K562 (cell line): ENCODE results near the gene NACC1. TPM values are rescaled to one million over a fixed set of nuclear protein-coding genes. Genes with fewer than 3 reads are reported as not detected.

Experiments used
- CEBPG ChIP-seq, 3 experiments: fragments of 200-800 bp in 1 of 3; sonication (Bioruptor generic) in 1 of 3; sonication (generic) in 1 of 3; formaldehyde crosslinking in 1 of 3; IDR thresholded peaks in 2 of 3; conservative IDR thresholded peaks in 1 of 3; 2 replicates each; pipeline versions ENCODE4 v1.6.1 to v1.8.0; 2016 to 2022; ENCODE audit warnings: missing compliant biosample characterization in 2 of 3, missing genetic modification characterization in 2 of 3, mild to moderate bottlenecking in 1 of 3, missing genetic modification reagents in 1 of 3
- CHD7 ChIP-seq: fragments of 200-600 bp; sonication (generic); IDR thresholded peaks from one replicate; pipeline ENCODE4 v1.6.1; 2012; ENCODE audit warnings: mild to moderate bottlenecking, low read depth, low read length, inconsistent platforms
- ETV5 ChIP-seq: sonication (generic); formaldehyde crosslinking; IDR thresholded peaks from 2 replicates; pipeline ENCODE4 v1.4.0; 2020; ENCODE audit warnings: low read depth, mild to moderate bottlenecking, missing genetic modification reagents
- FOXA1 ChIP-seq: fragments of 450-650 bp; IDR thresholded peaks from 2 replicates; pipeline ENCODE4 v1.6.1; 2016; ENCODE audit warnings: mild to moderate bottlenecking, borderline replicate concordance
- GATA2 ChIP-seq: sonication (generic); formaldehyde crosslinking; IDR thresholded peaks from 2 replicates; pipeline ENCODE4 v1.4.0; 2020; ENCODE audit warnings: mild to moderate bottlenecking, missing genetic modification reagents
- HNRNPLL ChIP-seq: fragments of 200-400 bp; formaldehyde crosslinking; IDR thresholded peaks from 2 replicates; pipeline ENCODE4 v1.6.1; 2017; ENCODE audit warnings: low read length, low read depth, mild to moderate bottlenecking; ENCODE audit not compliant: poor library complexity, severe bottlenecking
- KDM1A ChIP-seq, 2 experiments: fragments of 450-650 bp; IDR thresholded peaks; 2 replicates each; pipeline ENCODE4 v1.6.1; 2016; ENCODE audit warnings: mild to moderate bottlenecking in 2 of 2
- MLX ChIP-seq, 2 experiments: fragments of 450-650 bp in 1 of 2; sonication (generic) in 1 of 2; formaldehyde crosslinking; conservative IDR thresholded peaks; 2 replicates each; pipeline versions ENCODE4 v1.4.0 to v1.8.1; 2020 to 2022; ENCODE audit warnings: mild to moderate bottlenecking in 1 of 2, missing genetic modification reagents in 1 of 2
- PPARD ChIP-seq: fragments of 250-450 bp; sonication (Bioruptor Pico); IDR thresholded peaks from 2 replicates; pipeline ENCODE4 v1.8.0; 2022; ENCODE audit warnings: inconsistent platforms, mild to moderate bottlenecking, moderate library complexity
- SIN3B ChIP-seq: fragments of 450-650 bp; IDR thresholded peaks from 2 replicates; pipeline ENCODE4 v1.6.1; 2017; ENCODE audit warnings: low read depth, mild to moderate bottlenecking, moderate library complexity
- ZNF23 ChIP-seq: fragments of 250-450 bp; sonication (Bioruptor Pico); IDR thresholded peaks from 2 replicates; pipeline ENCODE4 v1.4.0; 2020; ENCODE audit warnings: mild to moderate bottlenecking
- ZNF395 ChIP-seq: fragments of 200-800 bp; sonication (Bioruptor generic); IDR thresholded peaks from 2 replicates; pipeline ENCODE4 v1.6.1; 2017; ENCODE audit warnings: missing genetic modification characterization, missing compliant biosample characterization
- polyA plus RNA-seq, 8 experiments: library from polyadenylated mRNA; depleted of rRNA in 4 of 8; stranded (reverse) in 5 of 8; unstranded in 3 of 8; fragments of >200 nt; fragmentation: Nextera tagmentation in 2 of 8; fragmentation: Illumina TruSeq in 1 of 8; extraction: Ambion mirVana in 2 of 8; extraction: Trizol in 1 of 8; gene quantifications; 2 replicates each; pipeline versions ENCODE4 v1.2.1 to v1.2.3, GENCODE V29; 2011 to 2014; ENCODE audit warnings: inconsistent platforms in 1 of 8, missing spikeins in 1 of 8
- total RNA-seq, 7 experiments: library from RNA; depleted of rRNA in 6 of 7; stranded (reverse); fragments of >200 nt in 6 of 7; fragmentation: Illumina TruSeq in 2 of 7; extraction: Trizol in 2 of 7; gene quantifications; 2 replicates each; pipeline versions ENCODE4 v1.2.1 to v1.2.3, GENCODE V29; 2011 to 2021; ENCODE audit warnings: low replicate concordance in 1 of 7

The NACC1 gene
- total and polyA plus RNA-seq, 9 of the 15 experiments (the other 6 are each of a cell fraction or from before 2014, with no cell fraction given), result 0.04 to 96.6 (median 25.8) TPM

GRCh38 chr19:13069415-13070359 is 48.4 kb upstream of the NACC1 start (continued):
- TF ChIP-seq CHD7, result no peak
- peak; percentile 98 for TF ChIP-seq KDM1A (IDR thresholded peaks at IDR 0.05)
- TF ChIP-seq FOXA1, result peak; percentile 93
- TF ChIP-seq ETV5, result no peak
- TF ChIP-seq ZNF23 (CRISPR knock-in tag), result no peak
- TF ChIP-seq CEBPG (CRISPR knock-in tag; IDR thresholded peaks at IDR 0.05), result no peak
- no peak for TF ChIP-seq CEBPG (tag; conservative IDR thresholded peaks at IDR 0.05 in 1 of 2, IDR thresholded peaks at IDR 0.05 in 1 of 2)
- TF ChIP-seq ZNF395, result peak; percentile 98
- no peak for TF ChIP-seq PPARD (CRISPR knock-in tag)
- TF ChIP-seq SIN3B, result no peak
- peak; percentile 95 for TF ChIP-seq GATA2
- no peak for TF ChIP-seq MLX (CRISPR knock-in tag; conservative IDR thresholded peaks at IDR 0.05)
- no peak for TF ChIP-seq HNRNPLL
